Cardiac fibroblast (primary cell): ENCODE measurements around the gene BLID.

Experiments
- DNase-seq, 2 donors: peaks; one replicate each; pipeline versions ENCODE4 v3.0.0 to v3.0.0-alpha.2; 2010; ENCODE audit warnings: low read depth in 2 of 2
- H3K4me3 ChIP-seq, 2 donors: replicated peaks in 1 of 2; 1 replicate in 1 of 2; 2 replicates in 1 of 2; pipeline ENCODE4 v1.5.1; 2011; ENCODE audit warnings: low read depth in 2 of 2, low read length in 2 of 2, mild to moderate bottlenecking in 2 of 2, moderate library complexity in 1 of 2
- CTCF ChIP-seq: IDR thresholded peaks from one replicate; pipeline ENCODE4 v1.5.1; 2011; ENCODE audit warnings: low read depth, mild to moderate bottlenecking, low read length, inconsistent platforms

Gene BLID

GRCh38 chr11:122100756-122101080 is 15.3 kb downstream of the BLID start:
- no peak for TF ChIP-seq CTCF
- DNase-seq, result peak; percentile 55 to 81
- peak overlapping the region; percentile 61 to 63 for H3K4me3 ChIP-seq

GRCh38 chr11:122100037-122100755 is 15.8 kb downstream of the BLID start:
- H3K4me3 ChIP-seq, result peak overlapping the region; percentile 61 to 63
- peak; percentile 65 to 90 for DNase-seq
- TF ChIP-seq CTCF, result no peak

- DNase-seq, result peak; percentile 63 to 80
- H3K4me3 ChIP-seq, result peak overlapping the region; percentile 61 to 63
- TF ChIP-seq CTCF, result no peak
These were observed 16.5 kb downstream of the BLID start for GRCh38 chr11:122099374-122100036.

GRCh38 chr11:122098261-122098980 is 17.6 kb downstream of the BLID start:
- H3K4me3 ChIP-seq, result peak overlapping the region; percentile 61 to 63
- TF ChIP-seq CTCF, result no peak
- no peak for DNase-seq

- peak overlapping the region; percentile 61 to 63 for H3K4me3 ChIP-seq
- DNase-seq, result peak; percentile 62 to 73
- TF ChIP-seq CTCF, result no peak
These were observed 18.5 kb downstream of the BLID start for GRCh38 chr11:122097419-122098001.

GRCh38 chr11:122096272-122097112 is 19.5 kb downstream of the BLID start:
- TF ChIP-seq CTCF, result no peak
- no peak for DNase-seq
- H3K4me3 ChIP-seq, result peak overlapping the region; percentile 6 to 63
